Peyer's patch (tissue), 4 donors: Measurements from ENCODE around the gene SEMA3G. TPM values are rescaled to one million over a fixed set of nuclear protein-coding genes. Genes with fewer than 3 reads are reported as not detected.
A peak's percentile ranks its signal among the peaks of the same experiment; 100 is the strongest.

ENCODE experiments used
- DNase-seq, 3 donors: peaks; one replicate each; pipeline ENCODE4 v3.0.0-alpha.2; 2017 to 2019
- H3K27ac ChIP-seq, 4 donors: fragments of 200-600 bp; sonication (generic); one replicate each; pipeline ENCODE4 v1.5.1; 2016 to 2019
- H3K27me3 ChIP-seq, 2 donors: fragments of 200-600 bp; sonication (generic); one replicate each; pipeline ENCODE4 v1.5.1; 2019
- H3K36me3 ChIP-seq, 3 donors: fragments of 200-600 bp; sonication (generic); one replicate each; pipeline ENCODE4 v1.5.1; 2016 to 2019
- H3K4me1 ChIP-seq, 4 donors: fragments of 200-600 bp; sonication (generic); one replicate each; pipeline ENCODE4 v1.5.1; 2016 to 2019
- H3K4me3 ChIP-seq, 4 donors: fragments of 200-600 bp; sonication (generic); 1 replicate in 3 of 4; 2 replicates in 1 of 4; pipeline ENCODE4 v1.5.1; 2016 to 2019; ENCODE audit warnings: mild to moderate bottlenecking in 1 of 4
- H3K9me3 ChIP-seq, 4 donors: fragments of 200-600 bp; sonication (generic); one replicate each; pipeline ENCODE4 v1.5.1; 2016 to 2019; ENCODE audit warnings: mild to moderate bottlenecking in 1 of 4
- CTCF ChIP-seq, 6 experiments: fragments of 450-650 bp in 4 of 6; fragments of 200-600 bp in 2 of 6; sonication (generic) in 1 of 6; IDR thresholded peaks; one replicate each; pipeline ENCODE4 v1.5.1; 2017 to 2019; ENCODE audit warnings: antibody characterized with exemption in 6 of 6, mild to moderate bottlenecking in 3 of 6, moderate library complexity in 1 of 6
- POLR2A ChIP-seq, 2 donors: fragments of 450-650 bp; IDR thresholded peaks; one replicate each; pipeline ENCODE4 v1.5.1; 2017; ENCODE audit warnings: antibody characterized with exemption in 2 of 2, mild to moderate bottlenecking in 2 of 2, moderate library complexity in 2 of 2
- total RNA-seq, 4 donors: library from RNA; depleted of rRNA; stranded (reverse); fragments of >200 nt; gene quantifications; one replicate each; pipeline ENCODE4 v1.1.0, GENCODE V29; 2016

SEMA3G gene
- total RNA-seq, 4 donors from 2014 or later, result 18.8 to 24.8 (median 22.0) TPM

- Histone ChIP-seq H3K36me3 (peaks cover 0 to 44% (median 0%) of the 10 kb centered on the region in 3 donors), H3K9me3 (no peaks in the 10 kb centered on the region), H3K4me3 (no peak overlapping the region), H3K27me3 (no peaks in the 10 kb centered on the region), H3K4me1 (no peaks in the 10 kb centered on the region), H3K27ac (no peak overlapping the region)
- no peak for TF ChIP-seq CTCF (IDR thresholded peaks at IDR 0.05)
- no peak for TF ChIP-seq POLR2A (IDR thresholded peaks at IDR 0.05)
- DNase-seq, result no peak
Measured at GRCh38 chr3:52399131-52399530, 45.8 kb downstream of the SEMA3G start.

- DNase-seq, result peak in 1 of 3 donors; percentile 42
- Histone ChIP-seq H3K4me1 (no peaks in the 10 kb centered on the region), H3K36me3 (peaks cover 0 to 39% (median 0%) of the 10 kb centered on the region in 3 donors), H3K9me3 (no peaks in the 10 kb centered on the region), H3K4me3 (no peak overlapping the region), H3K27ac (no peak overlapping the region), H3K27me3 (no peaks in the 10 kb centered on the region)
- TF ChIP-seq POLR2A (IDR thresholded peaks at IDR 0.05) (no peak), CTCF (IDR thresholded peaks at IDR 0.05) (no peak)
Measured at GRCh38 chr3:52398670-52399081, 46.2 kb downstream of the SEMA3G start.

GRCh38 chr3:52397676-52398399 lies 47.1 kb downstream of the SEMA3G start:
- Histone ChIP-seq H3K4me1 (no peaks in the 10 kb centered on the region), H3K27ac (no peak overlapping the region), H3K36me3 (peaks cover 0 to 39% (median 0%) of the 10 kb centered on the region in 3 donors), H3K27me3 (no peaks in the 10 kb centered on the region), H3K9me3 (no peaks in the 10 kb centered on the region), H3K4me3 (no peak overlapping the region)
- DNase-seq, result peak in 1 of 3 donors; percentile 25
- TF ChIP-seq POLR2A (IDR thresholded peaks at IDR 0.05) (no peak), CTCF (IDR thresholded peaks at IDR 0.05) (no peak)

- Histone ChIP-seq H3K27ac (no peak overlapping the region), H3K9me3 (no peaks in the 10 kb centered on the region), H3K4me1 (no peaks in the 10 kb centered on the region), H3K36me3 (peaks cover 0 to 38% (median 0%) of the 10 kb centered on the region in 3 donors), H3K27me3 (no peaks in the 10 kb centered on the region), H3K4me3 (no peak overlapping the region)
- DNase-seq, result peak in 1 of 3 donors; percentile 28
- TF ChIP-seq CTCF (IDR thresholded peaks at IDR 0.05) (no peak), POLR2A (IDR thresholded peaks at IDR 0.05) (no peak)
Measured at GRCh38 chr3:52396907-52397591, 47.9 kb downstream of the SEMA3G start.

- no peak overlapping the region for H3K27ac ChIP-seq
- no peaks in the 10 kb centered on the region for H3K4me1 ChIP-seq
- peaks cover 0 to 38% (median 0%) of the 10 kb centered on the region in 3 donors for H3K36me3 ChIP-seq
- no peaks in the 10 kb centered on the region for H3K27me3 ChIP-seq
- H3K9me3 ChIP-seq, result no peaks in the 10 kb centered on the region
- TF ChIP-seq CTCF (IDR thresholded peaks at IDR 0.05), result no peak
- no peak for TF ChIP-seq POLR2A (IDR thresholded peaks at IDR 0.05)
- no peak overlapping the region for H3K4me3 ChIP-seq
- peak in 1 of 3 donors; percentile 35 for DNase-seq
Measured at GRCh38 chr3:52396011-52396906, 48.6 kb downstream of the SEMA3G start.
